Dedifferentiated amniotic fluid mesenchymal stem cell (primary cell): ENCODE data around the gene ODR4.
"Not testable (repeated sequence)": the region's sequence is repeated elsewhere in the genome, so short reads cannot be mapped to it uniquely, and the experiment has no call there.

Source experiments
- DNase-seq: peaks from one replicate; pipeline ENCODE4 v3.0.0-alpha.2; 2016; ENCODE audit errors: extremely low spot score

The ODR4 gene

DNA sequence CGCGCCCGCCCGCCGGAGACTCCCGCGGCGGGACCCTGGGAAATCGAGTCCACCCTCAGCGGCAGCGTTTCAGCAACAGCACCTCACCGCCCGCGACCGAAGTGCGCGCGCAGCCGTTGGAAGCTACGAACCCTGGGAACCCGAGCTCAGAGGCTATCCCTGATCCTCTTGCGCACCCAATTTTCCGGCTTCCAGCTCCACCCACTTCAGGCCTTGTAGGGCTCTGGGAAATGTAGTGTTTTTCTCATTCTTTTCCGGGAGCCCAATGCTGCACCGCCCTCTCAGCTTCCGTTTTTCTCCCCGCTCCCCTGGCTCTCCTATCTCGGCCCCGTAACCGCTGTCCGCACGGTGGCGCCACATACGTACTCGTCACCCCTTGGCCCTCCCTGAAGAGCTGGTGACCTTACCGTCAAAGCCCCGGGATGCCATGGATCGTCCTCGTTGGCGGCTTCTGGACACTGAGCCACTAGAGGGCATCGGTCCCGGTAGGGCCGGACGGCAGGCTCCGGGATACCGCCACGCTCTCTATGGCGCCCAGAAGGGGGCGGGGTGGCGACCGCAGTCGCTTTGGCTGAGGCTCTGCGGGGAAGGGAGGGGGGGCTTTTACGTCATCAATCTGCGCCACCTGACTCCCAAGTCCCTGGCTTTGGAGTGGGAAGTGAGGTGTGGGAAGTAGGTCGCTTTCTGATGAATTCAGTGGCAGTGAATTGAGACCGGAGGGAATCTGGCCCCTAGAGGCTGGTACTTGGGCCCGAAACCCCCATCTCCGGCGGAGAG lies at the start of gene ODR4, which contains the start of gene TPR:
ODR4 (plus strand) TSS at position 687 of the 777 bp plus-strand sequence. CDS start 3,948 bp downstream, outside the sequence.
TPR (minus strand) TSS at position 102 of the 777 bp plus-strand sequence. CDS start 225 bp downstream, outside the sequence.
- DNase-seq = peak; percentile 99

- DNase-seq = no peak
Observed at GRCh38 chr1:186326009-186326408, 49.6 kb upstream of the ODR4 start.

GRCh38 chr1:186327331-186327730 lies 48.3 kb upstream of the ODR4 start:
- no peak for DNase-seq

DNA sequence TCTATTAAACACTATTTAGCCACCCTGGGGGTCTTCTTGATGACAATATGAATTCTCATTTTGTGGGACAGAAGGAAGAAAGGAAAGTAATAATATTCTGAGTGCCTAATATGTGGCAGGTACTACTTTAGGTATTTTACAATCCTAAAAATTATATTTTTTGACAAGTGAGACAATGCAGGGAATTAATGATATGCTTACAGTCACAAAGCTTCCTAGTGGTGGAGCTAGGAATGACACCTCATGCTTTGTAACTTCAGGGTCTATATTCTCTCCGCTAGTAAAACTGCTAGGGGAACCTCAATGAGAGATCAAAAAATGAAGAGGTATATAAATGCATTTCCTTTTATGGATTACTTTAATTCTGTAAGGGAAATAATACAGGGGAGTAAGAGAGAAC lies 44.9 kb upstream of the ODR4 start:
- DNase-seq = no peak

DNA sequence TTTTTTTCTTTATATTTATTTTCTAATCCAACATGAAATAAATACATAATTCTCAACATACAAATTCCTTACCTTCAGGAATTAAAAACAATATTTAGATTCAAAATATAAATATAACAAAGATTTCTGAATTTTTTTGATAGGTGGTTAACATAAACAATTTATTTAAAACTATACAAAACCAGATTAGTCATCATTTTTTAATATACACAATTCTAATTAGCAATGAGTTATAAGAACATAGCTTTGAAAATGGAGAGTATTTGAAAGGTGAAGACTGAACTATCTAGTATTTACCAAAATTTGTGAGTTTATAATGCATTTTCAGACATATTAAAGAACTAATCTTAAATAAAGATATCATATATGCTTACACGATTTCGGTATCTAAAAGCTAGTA lies 38.1 kb upstream of the ODR4 start:
- DNase-seq = no peak

DNA sequence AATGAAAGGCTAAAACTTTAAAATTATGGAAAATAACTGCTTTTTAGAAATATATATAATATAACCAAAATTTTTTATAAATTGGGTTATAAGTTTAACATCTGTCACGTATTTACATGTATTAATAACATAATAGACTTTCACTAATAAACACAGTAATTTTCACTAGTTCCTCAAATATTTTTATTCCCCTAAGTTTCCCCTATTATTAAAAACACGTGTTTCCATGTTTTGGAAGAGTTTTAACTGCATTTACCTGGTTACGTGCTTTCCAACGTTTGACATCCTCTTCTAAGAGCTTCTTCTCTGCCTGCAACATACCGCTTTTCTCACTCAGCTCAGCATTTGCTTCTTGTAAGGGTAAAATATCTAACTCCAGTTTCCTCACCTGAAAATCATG lies 34.9 kb upstream of the ODR4 start:
- DNase-seq = no peak

- not testable (repeated sequence) for DNase-seq
Observed at GRCh38 chr1:186347837-186348691, 27.6 kb upstream of the ODR4 start.

GRCh38 chr1:186374303-186375151 lies 1.1 kb upstream of the ODR4 start:
- DNase-seq = no peak

GRCh38 chr1:186375929-186376319 lies 286 bp downstream of the ODR4 start:
- no peak for DNase-seq

GRCh38 chr1:186386725-186387383 lies 11.2 kb downstream of the ODR4 start:
- DNase-seq = no peak

GRCh38 chr1:186390925-186391324 lies 15.3 kb downstream of the ODR4 start:
- no peak for DNase-seq

GRCh38 chr1:186391841-186392240 lies 16.2 kb downstream of the ODR4 start:
- no peak for DNase-seq

DNA sequence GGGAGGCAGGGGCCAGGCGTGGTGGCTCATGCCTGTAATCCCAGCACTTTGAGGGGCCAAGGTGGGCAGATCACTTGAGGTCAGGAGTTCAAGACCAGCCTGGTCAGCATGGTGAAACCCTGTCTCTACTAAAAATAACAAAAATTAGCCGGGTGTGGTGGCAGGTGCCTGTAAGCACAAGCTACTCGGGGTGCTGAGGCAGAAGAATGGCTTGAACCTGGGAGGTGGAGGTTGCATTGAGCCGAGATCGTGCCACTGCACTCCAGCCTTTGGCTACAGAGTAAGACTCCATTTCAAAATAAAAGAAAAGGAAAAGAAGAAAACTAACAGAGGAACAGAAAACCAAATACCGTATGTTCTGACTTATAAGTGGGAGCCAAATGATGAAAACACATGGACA lies 17.1 kb downstream of the ODR4 start:
- not testable (repeated sequence) for DNase-seq

DNA sequence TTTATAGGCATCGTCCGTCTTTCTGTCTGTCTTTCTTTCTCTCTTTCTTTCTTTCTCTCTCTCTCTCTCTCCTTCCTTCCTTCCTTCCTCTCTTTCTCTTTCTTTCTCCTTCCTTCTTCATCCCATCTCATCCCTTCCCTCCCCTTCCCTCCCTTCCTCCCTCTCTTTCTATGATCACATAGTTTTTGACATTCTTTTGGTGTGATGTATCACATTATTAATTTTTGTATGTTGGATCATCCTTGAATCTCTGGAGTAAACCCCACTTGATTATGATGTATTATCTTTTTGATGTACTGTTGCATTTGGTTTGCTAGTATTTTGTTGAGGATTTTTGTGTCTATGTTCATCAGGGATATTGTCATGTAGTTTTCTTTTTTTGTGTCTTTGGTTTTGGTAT lies 25.8 kb downstream of the ODR4 start:
- DNase-seq = not testable (repeated sequence)

GRCh38 chr1:186403632-186404031 lies 28.0 kb downstream of the ODR4 start:
- DNase-seq = no peak

GRCh38 chr1:186404454-186405051 lies 28.9 kb downstream of the ODR4 start:
- DNase-seq = peak; percentile 58

GRCh38 chr1:186409091-186409490 lies 33.5 kb downstream of the ODR4 start:
- no peak for DNase-seq

- DNase-seq = no peak
Observed at GRCh38 chr1:186413319-186413718, 37.7 kb downstream of the ODR4 start.

GRCh38 chr1:186418503-186418902 lies 42.9 kb downstream of the ODR4 start:
- DNase-seq = no peak

GRCh38 chr1:186420311-186420710 lies 44.7 kb downstream of the ODR4 start:
- no peak for DNase-seq

DNA sequence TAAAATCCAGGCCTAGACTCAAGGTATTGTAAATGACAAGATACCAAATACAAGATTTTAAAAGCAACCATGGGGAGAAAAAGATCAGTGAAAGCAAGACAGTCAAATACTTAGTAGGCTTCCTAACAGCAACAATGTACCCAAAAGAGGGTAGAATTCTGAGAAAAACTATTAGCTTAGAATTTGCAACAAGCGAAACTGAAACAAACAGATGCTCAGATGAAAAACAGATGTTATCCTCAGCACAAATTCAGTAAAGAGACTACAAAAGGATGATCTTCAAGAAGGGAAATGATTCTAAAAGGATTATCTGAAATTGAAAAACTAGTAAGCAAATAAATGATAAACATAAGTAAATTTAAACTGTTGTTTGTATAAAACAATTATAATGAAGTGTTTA lies 45.3 kb downstream of the ODR4 start:
- DNase-seq = peak; percentile 25
